Activated CD8-positive, alpha-beta memory T cell treated with anti-CD3 and anti-CD28 coated beads for 24 hours (primary cell): ENCODE data around the gene GLIS2.

Experiments
- DNase-seq: peaks from one replicate; pipeline ENCODE4 v3.0.0-alpha.2; 2020

The GLIS2 gene

GRCh38 chr16:4385789-4386450 is 70.1 kb downstream of the GLIS2 start:
- DNase-seq, result no peak

- DNase-seq, result no peak
Observed at GRCh38 chr16:4386451-4386805, 70.6 kb downstream of the GLIS2 start.

- no peak for DNase-seq
Observed at GRCh38 chr16:4386951-4387565, 71.2 kb downstream of the GLIS2 start.

- no peak for DNase-seq
Observed at GRCh38 chr16:4387781-4388180, 71.9 kb downstream of the GLIS2 start.

- no peak for DNase-seq
Observed at GRCh38 chr16:4388271-4389021, 72.6 kb downstream of the GLIS2 start.
